DMS 273 (cell line): ENCODE results near the gene TMEM151B.

Experiments
- DNase-seq: peaks from one replicate; lab custom pipeline; 2025; ENCODE audit not compliant: unreplicated experiment; lab: John Stamatoyannopoulos, UW

Gene TMEM151B

GRCh38 chr6:44232676-44233566 is 37.3 kb upstream of the TMEM151B start:
- DNase-seq: no peak

DNA sequence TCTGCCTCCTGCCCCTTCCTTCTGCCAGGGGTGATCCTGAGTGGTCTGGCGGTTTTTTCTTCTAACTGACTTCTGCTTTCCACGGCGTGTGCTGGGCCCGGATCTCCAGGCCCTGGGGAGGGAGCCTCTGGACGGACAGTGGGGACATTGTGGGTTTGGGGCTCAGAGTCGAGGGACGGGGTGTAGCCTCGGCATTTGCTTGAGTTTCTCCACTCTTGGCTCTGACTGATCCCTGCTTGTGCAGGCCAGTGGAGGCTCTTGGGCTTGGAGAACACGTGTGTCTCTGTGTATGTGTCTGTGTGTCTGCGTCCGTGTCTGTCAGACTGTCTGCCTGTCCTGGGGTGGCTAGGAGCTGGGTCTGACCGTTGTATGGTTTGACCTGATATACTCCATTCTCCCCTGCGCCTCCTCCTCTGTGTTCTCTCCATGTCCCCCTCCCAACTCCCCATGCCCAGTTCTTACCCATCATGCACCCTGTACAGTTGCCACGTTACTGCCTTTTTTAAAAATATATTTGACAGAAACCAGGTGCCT is 36.6 kb upstream of the TMEM151B start:
- DNase-seq: no peak

DNA sequence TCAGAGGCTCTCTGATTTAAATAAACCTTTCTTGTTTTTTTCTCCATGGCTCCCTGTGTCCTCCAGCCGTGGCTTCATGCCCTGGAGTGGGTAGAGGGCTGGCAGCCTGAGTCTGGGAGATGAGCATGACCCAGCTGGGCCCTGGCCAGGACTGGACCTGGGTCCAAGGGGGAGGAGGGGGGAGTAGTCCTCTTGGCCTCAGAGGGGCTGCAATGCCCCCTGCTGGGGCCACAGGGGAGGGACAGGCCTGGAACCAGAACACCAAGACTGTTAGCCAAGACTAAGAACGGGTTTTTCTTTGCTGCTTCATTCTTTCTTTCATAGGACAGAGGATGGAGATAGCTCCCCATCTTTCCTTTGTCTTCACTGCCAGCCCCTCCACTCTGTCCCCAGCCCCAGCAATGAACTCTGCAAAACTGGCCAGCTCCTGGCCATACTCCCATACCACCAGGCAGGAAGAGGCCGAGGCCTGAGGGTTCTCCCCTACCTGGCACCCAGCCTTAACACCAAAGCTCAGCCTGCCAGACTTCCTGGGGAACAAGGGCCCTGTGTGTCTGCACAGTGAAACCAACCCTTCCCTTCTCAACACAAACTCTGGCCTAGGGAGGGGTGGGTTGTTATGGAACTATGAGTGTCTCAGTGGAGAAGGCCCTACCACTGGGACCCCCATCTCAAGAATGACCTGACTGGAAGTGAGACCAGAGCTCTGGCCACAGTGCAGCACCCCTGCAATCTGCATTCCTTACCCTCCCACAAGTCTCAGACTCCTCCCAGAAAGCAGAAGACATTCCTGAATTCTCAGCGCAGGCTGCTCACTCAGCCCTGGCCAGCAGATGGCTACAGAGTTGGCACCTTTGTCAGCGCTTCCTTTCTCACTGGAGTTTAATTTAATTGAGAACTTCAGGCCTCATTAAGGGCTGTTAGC is 35.9 kb upstream of the TMEM151B start:
- DNase-seq: peak; percentile 82

DNA sequence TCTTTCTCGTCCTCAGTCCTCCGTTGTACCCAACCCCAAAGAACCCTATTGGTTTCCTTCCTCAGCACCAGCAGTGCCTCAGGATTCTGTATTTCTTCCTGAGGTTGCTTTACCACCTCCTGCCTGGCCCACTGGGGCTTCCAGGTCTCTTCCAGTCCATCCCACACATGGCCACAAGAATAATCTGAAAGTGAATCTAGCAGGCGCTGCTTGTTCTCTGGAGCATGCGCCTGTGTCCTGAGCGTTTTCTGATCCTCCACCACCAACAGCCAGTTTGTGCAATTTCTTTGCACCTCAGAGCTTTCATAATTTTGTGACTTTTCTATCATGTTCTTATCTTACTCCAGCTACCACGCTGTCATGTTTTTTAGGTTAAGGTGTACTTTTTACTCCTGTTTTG is 35.0 kb upstream of the TMEM151B start:
- DNase-seq: no peak

DNA sequence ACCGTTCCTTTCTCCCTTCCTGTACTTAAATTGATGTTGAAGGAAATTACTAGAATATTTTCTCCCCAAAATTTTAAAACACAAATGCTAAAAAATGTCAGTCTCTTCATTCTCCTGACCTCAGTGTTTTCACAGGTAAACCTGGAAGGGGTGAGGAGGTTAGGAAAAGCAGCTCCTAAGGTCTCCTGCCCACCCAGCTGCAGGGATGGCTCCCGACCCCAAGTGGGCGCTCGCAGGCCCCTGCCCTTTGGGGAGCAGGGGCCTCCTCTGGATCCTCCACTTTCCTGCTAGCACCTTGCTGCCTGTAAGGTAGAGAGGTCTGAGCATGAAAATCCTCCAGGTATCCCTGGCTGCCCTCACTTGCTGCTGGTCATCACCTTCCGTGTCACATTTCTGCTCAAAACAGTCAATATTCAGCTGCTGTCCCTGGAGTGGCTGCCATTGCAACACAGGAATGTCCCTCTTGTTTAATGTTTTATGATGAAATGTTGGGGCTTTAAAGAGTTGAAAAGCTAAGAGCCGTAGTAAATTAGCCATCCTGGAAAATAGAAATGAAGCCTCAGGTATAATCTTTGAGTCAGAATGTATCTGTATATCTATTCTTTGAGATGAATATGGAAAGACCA is 34.2 kb upstream of the TMEM151B start:
- DNase-seq: no peak

GRCh38 chr6:44237021-44237812 is 33.0 kb upstream of the TMEM151B start:
- peak; percentile 97 for DNase-seq

- peak; percentile 93 for DNase-seq
These were observed 32.3 kb upstream of the TMEM151B start for GRCh38 chr6:44237813-44238433.

- peak; percentile 56 for DNase-seq
These were observed 31.4 kb upstream of the TMEM151B start for GRCh38 chr6:44238687-44239350.

DNA sequence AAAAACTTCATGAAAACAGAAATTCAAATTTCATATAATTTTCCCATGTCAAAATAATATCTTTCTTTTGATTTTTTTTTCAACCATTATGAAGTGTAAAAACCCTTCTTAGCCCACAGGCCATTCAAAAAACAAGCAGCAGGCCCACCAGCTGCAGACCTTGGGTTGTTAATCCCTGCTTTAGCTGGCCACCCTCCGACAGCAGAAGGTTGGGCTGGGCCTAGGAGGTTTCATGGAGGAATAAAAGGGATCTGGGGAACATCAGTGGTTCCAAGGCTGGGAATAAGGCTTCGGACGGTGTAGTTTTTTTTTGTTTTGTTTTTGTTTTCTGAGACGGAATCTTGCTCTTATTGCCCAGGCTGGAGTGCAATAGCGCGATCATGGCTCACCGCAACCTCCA is 26.9 kb upstream of the TMEM151B start:
- peak; percentile 65 for DNase-seq

DNA sequence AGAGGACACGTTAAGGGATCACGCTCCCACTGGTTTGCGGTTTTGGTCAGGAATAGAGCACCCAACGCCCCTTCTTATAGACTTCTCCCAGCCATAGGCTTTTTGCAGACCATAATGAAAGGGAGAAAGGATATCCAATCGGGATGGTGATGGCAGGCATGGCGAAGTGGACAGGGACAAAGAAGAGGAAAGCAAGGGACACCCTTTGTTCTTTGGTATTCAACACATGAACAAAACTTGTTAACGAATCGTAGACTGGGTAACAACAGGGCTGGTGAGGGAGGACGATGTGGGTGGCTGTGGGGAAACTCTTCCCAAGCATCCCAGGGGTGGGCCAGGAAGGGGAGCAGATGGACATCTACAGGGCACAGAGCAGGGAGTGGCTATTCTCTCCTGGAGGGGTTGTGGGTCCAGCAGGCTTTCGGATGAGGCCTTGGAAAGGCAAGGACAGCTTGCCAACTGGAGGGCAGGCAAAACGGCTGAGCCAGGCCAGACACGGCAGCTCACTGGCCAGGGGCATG is 24.8 kb upstream of the TMEM151B start:
- DNase-seq: no peak

GRCh38 chr6:44245912-44246662 is 24.2 kb upstream of the TMEM151B start:
- DNase-seq: peak; percentile 91

DNA sequence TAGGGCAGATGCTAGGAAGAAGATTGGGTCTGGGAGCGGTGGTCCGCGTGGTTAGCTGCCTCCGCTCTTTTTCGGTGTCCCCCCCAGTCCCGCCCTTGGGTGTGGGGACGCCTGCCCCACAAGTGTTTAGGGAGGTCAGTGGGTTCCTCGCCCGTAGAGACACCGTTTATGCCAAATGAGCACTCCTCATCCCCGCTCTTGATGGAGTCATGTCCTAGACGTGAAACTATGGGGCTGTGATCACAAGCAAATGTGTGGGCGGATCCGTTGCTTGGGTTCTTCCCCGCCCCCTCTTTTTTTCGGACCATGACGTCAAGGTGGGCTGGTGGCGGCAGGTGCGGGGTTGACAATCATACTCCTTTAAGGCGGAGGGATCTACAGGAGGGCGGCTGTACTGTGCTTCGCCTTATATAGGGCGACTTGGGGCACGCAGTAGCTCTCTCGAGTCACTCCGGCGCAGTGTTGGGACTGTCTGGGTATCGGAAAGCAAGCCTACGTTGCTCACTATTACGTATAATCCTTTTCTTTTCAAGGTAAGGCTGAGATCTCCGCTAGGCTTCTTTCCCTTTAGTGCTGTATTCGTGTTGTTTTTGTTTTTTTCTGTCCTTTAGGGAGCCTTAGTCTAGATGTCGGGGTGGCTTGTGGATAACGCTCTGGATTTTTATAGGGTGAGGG is 23.4 kb upstream of the TMEM151B start, which contains the start of gene HSP90AB1:
HSP90AB1 (plus strand) TSS at position 439 of the 675 bp plus-strand sequence. CDS start 1,529 bp downstream, outside the sequence.
- peak; percentile 99 for DNase-seq

GRCh38 chr6:44247338-44248302 is 22.6 kb upstream of the TMEM151B start:
- peak; percentile 69 for DNase-seq

- DNase-seq: no peak
These were observed 21.7 kb upstream of the TMEM151B start for GRCh38 chr6:44248579-44248978.

- no peak for DNase-seq
These were observed 21.0 kb upstream of the TMEM151B start for GRCh38 chr6:44249082-44249748.
